Activated CD4-positive, alpha-beta T cell treated with anti-CD3 and anti-CD28 coated beads for 1 hour (primary cell): ENCODE results near the gene MXD4.
A peak's percentile ranks its signal among the peaks of the same experiment; 100 is the strongest.

Experiments
- DNase-seq: peaks from one replicate; pipeline ENCODE4 v3.0.0-alpha.2; 2020

The MXD4 gene

DNA sequence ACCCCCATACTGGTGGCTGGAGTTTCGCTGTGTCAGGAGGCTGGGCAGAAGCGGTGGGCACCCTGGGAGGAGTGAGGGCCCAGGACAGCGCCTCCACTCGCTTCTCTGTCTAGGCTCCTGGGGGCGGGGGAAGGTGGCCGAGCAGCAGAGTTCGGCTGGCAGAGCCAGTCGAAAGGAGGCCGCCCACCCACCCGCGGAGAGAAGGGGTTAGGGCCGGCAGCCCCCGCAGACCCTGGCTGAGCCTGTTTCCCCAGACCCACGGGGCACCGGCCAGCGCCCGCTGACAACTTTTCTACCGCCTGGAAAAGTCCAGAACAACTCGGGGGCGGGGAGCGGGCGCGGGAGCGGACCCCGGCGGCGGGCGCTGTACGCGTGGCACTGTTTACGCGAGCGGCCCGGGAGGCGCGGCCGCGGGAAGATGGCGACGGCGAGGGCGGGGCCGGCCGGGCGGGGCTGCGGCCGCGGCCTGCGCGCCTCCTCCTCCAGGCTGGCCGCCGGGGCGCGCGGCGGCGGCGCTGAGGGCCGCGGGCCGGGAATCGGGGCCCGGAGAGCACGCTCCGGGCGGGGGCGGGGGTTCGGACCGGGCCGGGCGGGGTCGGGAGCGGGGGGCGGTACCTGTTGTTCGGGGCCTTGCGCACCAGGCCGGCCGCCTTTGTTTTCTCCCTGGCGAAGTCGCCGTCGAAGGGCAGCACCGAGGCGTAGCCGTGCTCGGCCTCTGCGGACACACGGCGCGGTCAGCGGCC is 628 bp downstream of the MXD4 start:
- no peak for DNase-seq

GRCh38 chr4:2260344-2261109 is 1.4 kb downstream of the MXD4 start:
- DNase-seq = no peak

GRCh38 chr4:2259541-2260343 is 2.2 kb downstream of the MXD4 start:
- no peak for DNase-seq

GRCh38 chr4:2259036-2259540 is 2.8 kb downstream of the MXD4 start:
- peak; percentile 6 for DNase-seq

DNA sequence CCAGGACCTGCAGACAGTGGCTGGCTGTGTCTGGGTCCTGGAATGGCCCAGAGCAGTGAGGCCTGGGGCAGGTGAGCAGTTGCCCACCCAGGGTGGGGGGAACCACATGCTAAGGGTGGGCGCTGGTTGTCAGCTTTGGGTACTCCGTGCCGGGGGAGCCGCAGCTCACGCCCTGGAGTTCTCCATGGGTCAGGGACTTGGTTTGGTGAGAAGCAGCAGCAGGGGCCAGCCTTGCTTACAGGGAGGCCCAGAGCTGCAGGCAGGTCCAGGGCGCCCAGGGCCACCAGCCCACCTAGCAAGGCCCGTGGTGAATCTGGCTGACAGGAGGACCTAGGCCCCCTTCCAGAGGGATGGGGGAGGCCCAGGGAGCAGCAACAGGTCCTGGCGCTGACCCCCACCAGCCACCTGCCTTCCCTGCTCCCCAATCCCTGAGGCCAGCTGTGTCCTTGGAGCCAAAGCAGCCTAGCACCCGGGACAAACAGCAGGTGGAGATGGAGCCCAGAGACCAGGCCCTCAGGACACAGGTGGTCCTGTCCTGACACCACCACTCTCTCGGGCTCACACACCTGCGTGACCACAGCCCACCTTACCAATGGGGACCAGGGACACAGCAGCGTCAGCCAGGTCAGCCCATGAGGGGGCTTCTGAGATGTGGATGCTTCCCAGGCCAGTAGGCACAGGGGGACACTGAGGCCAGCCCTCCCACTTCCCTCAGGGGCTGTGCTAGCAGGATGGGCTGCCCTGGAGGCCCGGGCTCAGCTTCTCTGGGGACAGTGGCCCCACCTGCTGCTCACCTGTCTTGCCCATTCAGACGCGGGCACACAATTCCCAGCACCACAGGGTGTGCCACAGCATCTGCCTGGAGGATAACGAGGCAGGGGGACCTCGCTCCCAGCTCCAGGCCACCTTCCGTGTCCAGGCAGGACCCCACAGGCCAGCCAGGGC is 3.5 kb downstream of the MXD4 start:
- no peak for DNase-seq

- no peak for DNase-seq
Observed at GRCh38 chr4:2257361-2258081, 4.4 kb downstream of the MXD4 start.

DNA sequence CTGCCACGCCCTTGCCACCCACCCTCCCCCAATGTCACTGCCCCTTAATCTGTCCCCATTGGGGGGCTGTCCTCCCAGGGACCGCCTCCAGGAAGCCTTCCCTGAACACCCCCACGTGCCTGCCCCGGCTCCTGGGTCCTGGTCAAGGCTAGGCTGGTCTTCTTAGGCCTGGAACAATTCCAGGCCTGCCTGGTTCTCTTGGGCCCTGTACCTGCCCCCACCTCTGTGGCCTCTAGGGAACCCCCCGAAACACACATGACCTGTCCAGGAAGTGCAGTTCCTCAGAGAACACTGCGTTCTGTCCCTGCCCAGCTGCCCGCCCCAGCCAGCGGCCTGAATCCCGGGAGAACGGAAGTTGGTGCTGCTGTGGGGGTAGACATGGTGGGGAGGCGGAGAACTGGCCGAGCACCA is 5.1 kb downstream of the MXD4 start:
- no peak for DNase-seq

- no peak for DNase-seq
Observed at GRCh38 chr4:2256156-2256731, 5.7 kb downstream of the MXD4 start.

- peak; percentile 6 for DNase-seq
Observed at GRCh38 chr4:2255501-2256155, 6.3 kb downstream of the MXD4 start.

- DNase-seq = no peak
Observed at GRCh38 chr4:2254665-2255500, 7.0 kb downstream of the MXD4 start.

- DNase-seq = no peak
Observed at GRCh38 chr4:2253160-2254084, 8.5 kb downstream of the MXD4 start.

DNA sequence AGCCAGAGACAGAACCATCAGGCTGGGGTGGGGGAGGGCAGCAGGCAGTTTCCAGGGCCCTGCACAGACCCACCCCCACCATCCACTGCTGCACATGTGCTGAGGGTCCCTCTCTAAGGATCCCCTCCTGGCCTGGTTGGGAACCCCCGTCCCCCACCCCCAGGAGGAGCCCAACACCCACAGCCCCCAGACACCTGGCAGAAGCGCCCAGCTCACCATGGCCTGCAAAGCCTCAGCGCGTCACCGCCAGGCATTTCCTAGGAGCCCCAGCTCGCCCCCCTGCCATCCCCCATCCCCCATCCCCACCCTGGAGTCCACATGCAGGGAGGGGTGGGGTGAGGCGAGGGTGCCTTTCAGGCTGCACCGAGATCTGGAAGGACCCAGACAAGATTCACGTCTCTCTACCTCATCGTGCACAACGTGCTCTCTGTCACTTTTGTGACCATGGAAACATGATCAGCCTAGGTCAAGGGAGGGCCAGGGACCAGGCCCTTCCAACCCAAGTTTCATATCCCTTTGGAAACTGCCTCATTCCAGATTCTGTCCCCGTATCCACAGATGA is 9.3 kb downstream of the MXD4 start:
- no peak for DNase-seq

- peak; percentile 6 for DNase-seq
Observed at GRCh38 chr4:2251795-2252529, 9.9 kb downstream of the MXD4 start.

- no peak for DNase-seq
Observed at GRCh38 chr4:2251073-2251794, 10.7 kb downstream of the MXD4 start.

- DNase-seq = no peak
Observed at GRCh38 chr4:2250357-2251072, 11.4 kb downstream of the MXD4 start.
